HG03439 (cell line): ENCODE data around the gene FOXN1.
"Not testable (repeated sequence)": the region's sequence is repeated elsewhere in the genome, so short reads cannot be mapped to it uniquely, and the experiment has no call there.

Experiments
- ATAC-seq: cut with Tn5 transposase; IDR thresholded peaks from one replicate; pipeline ENCODE4 v1.9.1; 2021; ENCODE audit warnings: mild to moderate bottlenecking, moderate library complexity; ENCODE audit not compliant: unreplicated experiment

The FOXN1 gene, protein sequence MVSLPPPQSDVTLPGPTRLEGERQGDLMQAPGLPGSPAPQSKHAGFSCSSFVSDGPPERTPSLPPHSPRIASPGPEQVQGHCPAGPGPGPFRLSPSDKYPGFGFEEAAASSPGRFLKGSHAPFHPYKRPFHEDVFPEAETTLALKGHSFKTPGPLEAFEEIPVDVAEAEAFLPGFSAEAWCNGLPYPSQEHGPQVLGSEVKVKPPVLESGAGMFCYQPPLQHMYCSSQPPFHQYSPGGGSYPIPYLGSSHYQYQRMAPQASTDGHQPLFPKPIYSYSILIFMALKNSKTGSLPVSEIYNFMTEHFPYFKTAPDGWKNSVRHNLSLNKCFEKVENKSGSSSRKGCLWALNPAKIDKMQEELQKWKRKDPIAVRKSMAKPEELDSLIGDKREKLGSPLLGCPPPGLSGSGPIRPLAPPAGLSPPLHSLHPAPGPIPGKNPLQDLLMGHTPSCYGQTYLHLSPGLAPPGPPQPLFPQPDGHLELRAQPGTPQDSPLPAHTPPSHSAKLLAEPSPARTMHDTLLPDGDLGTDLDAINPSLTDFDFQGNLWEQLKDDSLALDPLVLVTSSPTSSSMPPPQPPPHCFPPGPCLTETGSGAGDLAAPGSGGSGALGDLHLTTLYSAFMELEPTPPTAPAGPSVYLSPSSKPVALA

DNA sequence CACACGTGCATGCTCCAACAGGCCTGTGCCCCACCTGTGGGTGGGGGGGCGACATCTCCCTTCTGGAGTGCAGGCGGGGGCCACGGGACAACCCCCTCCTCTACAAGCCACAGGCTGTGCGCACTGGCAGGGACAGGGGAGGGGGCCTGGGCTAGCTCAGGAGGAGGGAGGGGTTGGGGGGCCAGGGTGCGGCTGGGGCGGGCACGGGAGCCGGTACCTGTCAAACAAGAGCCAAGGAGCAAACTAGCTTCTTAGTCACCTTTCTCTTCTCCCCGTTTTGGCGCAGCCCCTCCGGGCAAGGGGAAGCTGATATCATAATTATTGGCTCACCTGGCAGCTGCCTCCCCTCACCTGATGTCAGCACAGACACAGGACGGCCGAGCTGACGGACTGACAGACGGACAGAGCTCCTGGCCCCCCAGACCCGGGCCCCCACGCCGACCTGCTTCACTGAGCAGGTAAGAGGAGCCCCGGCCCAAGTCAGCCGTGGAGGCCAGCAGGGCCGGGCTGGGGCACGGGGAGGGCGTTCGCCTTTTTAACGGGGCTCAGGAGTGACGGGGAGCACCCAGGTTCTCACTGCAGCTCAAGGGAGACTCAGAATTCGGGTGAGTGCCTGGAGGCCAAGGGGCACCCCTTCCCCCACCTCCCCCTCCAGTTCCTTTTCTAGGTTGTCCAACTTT is at the start of gene FOXN1:
Gene FOXN1 (plus strand): TSS at position 363 of the 680 bp plus-strand sequence. CDS start 17,622 bp downstream, outside the sequence.
- ATAC-seq: no peak

DNA sequence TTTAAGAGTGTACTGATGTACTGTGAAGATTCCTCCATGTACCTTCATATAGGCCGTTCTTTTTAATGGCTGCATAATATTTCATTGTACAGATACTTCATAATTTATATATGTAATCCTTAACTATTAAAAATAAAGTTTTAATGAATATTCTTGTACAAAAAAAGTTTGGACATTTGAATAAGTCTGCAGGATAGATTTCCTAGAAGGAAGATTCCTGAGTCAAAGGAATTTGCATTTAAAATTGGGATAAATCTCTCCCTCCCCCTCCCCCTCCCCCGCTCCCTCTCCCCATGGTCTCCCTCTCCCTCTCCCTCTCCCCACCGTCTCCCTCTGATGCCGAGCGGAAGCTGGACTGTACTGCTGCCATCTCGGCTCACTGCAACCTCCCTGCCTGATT is 48.3 kb upstream of the FOXN1 start:
- ATAC-seq: no peak

DNA sequence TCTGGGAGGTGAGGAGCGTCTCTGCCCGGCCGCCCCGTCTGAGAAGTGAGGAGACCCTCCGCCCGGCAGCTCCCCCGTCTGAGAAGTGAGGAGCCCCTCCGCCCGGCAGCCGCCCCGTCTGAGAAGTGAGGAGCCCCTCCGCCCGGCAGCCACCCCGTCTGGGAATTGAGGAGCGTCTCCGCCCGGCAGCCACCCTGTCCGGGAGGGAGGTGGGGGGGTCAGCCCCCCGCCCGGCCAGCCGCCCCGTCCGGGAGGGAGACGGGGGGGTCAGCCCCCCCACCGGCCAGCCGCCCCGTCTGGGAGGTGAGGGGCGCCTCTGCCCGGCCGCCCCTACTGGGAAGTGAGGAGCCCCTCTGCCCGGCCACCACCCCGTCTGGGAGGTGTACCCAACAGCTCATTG is 47.3 kb upstream of the FOXN1 start:
- ATAC-seq: not testable (repeated sequence)

- no peak for ATAC-seq
Measured at GRCh38 chr17:28460901-28461300, 45.2 kb upstream of the FOXN1 start.

DNA sequence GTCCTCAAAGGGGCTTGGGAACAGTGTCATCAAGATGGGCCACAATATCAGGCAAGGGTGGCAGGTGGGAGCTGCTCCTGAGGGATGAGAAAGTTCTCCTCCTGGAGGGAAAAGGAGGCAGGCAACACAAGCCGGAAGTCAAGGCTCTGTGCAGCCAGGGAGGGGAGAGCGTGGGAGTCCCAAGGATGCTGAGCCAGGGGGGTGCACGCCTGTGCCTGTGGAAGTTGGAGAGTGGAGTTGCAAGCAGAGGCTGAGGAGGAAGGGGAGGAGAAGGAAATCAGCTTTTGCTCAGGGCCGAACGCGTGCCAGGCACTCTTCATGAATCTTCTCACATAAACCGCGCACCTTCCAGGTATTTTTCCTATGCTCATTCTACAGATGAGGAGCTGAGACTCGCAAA is 40.1 kb upstream of the FOXN1 start:
- no peak for ATAC-seq

- ATAC-seq: no peak
Measured at GRCh38 chr17:28466521-28467048, 39.6 kb upstream of the FOXN1 start.

GRCh38 chr17:28467456-28468025 is 38.6 kb upstream of the FOXN1 start:
- no peak for ATAC-seq

GRCh38 chr17:28468033-28468735 is 38.0 kb upstream of the FOXN1 start:
- not testable (repeated sequence) for ATAC-seq

- ATAC-seq: no peak
Measured at GRCh38 chr17:28468781-28469180, 37.4 kb upstream of the FOXN1 start.

DNA sequence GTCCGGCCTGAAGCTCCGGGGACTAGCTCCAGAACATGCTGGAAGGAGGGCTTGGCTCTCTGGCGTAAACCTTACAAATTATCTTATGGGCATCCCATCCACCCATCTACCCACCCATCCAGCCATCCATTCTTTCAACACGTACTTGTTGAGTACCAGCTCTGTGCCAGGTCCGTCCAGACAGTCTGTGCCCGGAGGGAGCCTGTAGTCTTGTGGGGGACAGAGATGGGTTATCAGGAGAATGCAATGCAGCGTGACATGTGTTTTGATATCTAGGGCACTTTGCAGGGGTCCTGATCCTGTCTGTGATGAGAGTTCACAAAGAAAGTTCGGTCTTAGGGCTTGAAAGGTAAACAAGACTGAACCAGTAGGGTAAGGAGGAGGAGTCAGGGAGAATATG is 36.8 kb upstream of the FOXN1 start:
- ATAC-seq: no peak

GRCh38 chr17:28470266-28470913 is 35.8 kb upstream of the FOXN1 start:
- ATAC-seq: no peak

DNA sequence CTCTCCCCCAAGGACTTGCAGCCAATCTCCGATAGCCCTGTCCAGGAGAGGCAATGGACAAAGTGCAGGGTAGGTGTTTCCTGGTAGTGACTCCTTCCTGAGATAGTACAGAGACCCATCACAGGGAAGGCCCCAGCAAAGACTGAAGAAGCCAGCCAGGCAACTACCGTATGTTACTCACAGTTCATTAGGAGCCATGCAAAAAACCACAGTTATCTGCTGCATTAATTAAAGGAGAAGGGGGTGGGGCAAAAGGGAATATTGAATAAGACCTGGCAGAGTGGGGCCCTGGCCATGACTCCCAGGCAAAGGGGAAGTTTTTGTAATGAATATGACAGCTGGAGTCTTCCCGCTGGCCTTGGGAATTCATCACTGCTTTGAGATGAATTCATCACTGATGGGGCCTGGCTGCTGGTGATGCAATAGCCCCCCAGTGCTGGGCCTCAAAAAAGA is 35.2 kb upstream of the FOXN1 start:
- no peak for ATAC-seq

DNA sequence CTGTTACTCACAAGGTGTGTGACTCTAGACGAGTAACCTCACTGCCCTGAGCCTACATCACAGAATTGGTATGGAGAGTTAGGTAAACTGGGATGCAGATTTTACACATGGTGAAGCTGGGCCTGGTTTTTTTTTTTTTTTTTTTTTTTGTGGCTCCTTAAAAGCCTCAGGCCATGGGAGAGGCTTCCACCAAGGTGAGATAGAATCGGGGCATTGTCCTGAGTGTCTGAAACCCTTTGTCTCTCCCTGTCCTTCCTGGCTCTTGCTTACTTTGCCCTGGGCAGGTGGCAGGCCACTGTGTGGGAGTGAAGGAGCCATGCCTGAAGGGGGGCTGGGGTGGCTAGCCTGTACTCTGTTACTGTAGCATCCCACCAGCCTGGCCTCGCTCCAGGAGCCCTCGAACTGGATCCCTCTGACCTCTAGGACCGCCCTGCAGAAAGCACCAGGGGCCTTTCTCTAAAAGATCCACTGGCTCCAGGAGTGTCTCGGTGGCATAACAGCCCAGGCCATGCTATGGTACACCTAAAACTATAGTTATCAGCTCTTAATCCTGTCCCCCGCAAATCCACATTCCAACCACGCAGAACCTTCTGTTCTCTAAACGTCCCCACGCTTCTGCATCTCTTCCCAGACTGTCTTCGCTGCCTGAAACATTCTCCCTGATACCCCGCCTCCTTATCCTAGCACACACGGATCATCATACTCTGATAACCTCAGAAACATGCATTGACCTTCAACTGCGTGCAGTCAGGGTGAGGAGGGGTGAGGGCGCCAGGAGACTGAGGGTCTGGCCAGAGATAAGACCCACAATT is 34.4 kb upstream of the FOXN1 start:
- ATAC-seq: no peak

DNA sequence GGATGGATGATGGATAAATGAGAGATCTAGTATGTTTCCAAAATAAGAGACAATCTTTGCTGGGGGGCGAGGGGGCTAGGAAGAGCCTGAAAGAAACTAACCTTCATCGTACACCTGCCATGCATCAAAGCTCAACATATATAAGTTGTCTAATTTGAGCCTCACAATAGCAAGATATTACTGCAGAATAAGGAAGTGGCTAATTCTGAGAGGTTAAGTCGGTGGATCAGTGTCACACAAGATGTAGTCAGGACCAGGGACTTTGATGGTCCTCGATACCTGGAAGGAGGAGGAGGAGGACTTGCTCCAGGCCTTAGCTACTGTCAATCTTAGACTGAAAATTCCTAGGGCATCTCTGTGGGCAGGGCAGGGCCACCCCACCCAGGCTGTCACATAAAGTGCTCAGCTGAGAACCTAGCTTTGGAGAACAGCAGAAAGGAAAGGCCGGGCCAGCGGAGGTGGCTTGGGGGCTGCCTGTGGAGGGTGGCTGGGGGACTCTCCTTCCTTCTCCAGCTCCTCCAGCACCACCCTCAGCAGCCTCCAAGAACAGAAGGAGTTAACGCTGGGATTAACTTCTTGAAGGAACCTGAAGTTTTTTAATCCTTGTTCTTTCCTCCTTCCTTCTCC is 33.2 kb upstream of the FOXN1 start:
- no peak for ATAC-seq

DNA sequence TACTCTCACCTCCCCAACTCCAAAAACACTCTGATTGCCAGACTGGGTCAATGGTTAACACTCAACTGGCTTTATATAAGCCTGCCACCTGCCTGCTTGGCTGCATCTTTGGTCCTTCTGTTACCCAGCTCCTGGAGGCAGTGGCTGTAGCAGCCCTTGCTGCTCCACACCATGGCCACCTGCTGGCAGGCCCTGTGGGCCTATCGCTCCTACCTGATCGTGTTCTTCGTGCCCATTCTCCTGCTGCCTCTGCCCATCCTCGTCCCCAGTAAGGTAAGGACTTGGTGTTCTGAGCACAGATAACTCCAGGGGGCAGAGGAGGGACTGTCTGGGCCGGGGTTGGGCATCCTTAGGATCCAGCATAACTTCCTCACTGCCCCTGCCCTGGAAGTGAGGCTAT is 32.6 kb upstream of the FOXN1 start, which contains the start of gene SLC13A2:
Gene SLC13A2 (plus strand): TSS at position 103 of the 400 bp plus-strand sequence. CDS start 69 bp downstream, at position 172.
- no peak for ATAC-seq

GRCh38 chr17:28474111-28474531 is 32.0 kb upstream of the FOXN1 start:
- no peak for ATAC-seq

GRCh38 chr17:28475151-28475900 is 30.8 kb upstream of the FOXN1 start:
- ATAC-seq: no peak
